ENCODE data around the gene EID1.
"Not testable (repeated sequence)": the region's sequence is repeated elsewhere in the genome, so short reads cannot be mapped to it uniquely, and the experiment has no call there.

The EID1 gene

GRCh38 chr15:48905847-48906246 lies 27.9 kb downstream of the EID1 start:
- no peak for DNase-seq (ENCODE audit: low read depth in 2 of 3, low spot score in 2 of 3)

- not testable (repeated sequence) for DNase-seq (ENCODE audit: low read depth in 2 of 3, low spot score in 2 of 3)
Measured at GRCh38 chr15:48909313-48909712, 31.4 kb downstream of the EID1 start.

- DNase-seq (ENCODE audit: low read depth in 2 of 3, low spot score in 2 of 3) = not testable (repeated sequence)
Measured at GRCh38 chr15:48910554-48910953, 32.6 kb downstream of the EID1 start.

- DNase-seq (ENCODE audit: low read depth in 2 of 3, low spot score in 2 of 3) = no peak
Measured at GRCh38 chr15:48913141-48913540, 35.2 kb downstream of the EID1 start.

GRCh38 chr15:48914717-48915116 lies 36.8 kb downstream of the EID1 start:
- DNase-seq (ENCODE audit: low read depth in 2 of 3, low spot score in 2 of 3) = no peak

GRCh38 chr15:48915861-48916260 lies 37.9 kb downstream of the EID1 start:
- DNase-seq (ENCODE audit: low read depth in 2 of 3, low spot score in 2 of 3) = no peak

- DNase-seq (ENCODE audit: low read depth in 2 of 3, low spot score in 2 of 3) = no peak
Measured at GRCh38 chr15:48916721-48917120, 38.8 kb downstream of the EID1 start.

GRCh38 chr15:48922046-48922445 lies 44.1 kb downstream of the EID1 start:
- no peak for DNase-seq (ENCODE audit: low read depth in 2 of 3, low spot score in 2 of 3)

GRCh38 chr15:48924528-48925393 lies 46.8 kb downstream of the EID1 start:
- DNase-seq (ENCODE audit: low read depth in 2 of 3, low spot score in 2 of 3) = no peak

- DNase-seq (ENCODE audit: low read depth in 2 of 3, low spot score in 2 of 3) = peak in 1 of 3 experiments; percentile 5
Measured at GRCh38 chr15:48925714-48926223, 47.8 kb downstream of the EID1 start.

- DNase-seq (ENCODE audit: low read depth in 2 of 3, low spot score in 2 of 3) = peak in 2 of 3 experiments; percentile 23 to 42
Measured at GRCh38 chr15:48928877-48929538, 51.1 kb downstream of the EID1 start.

GRCh38 chr15:48929661-48930060 lies 51.7 kb downstream of the EID1 start:
- DNase-seq (ENCODE audit: low read depth in 2 of 3, low spot score in 2 of 3) = no peak
